ENCODE data around the gene OFD1. TPM values are rescaled to one million over a fixed set of nuclear protein-coding genes. Genes with fewer than 3 reads are reported as not detected.

The OFD1 gene
- total RNA-seq, 6 experiments from 2014 or later, result 6.5 to 12.4 (median 10.5) TPM

GRCh38 chrX:13793897-13794296, 59.3 kb downstream of the OFD1 start:
- Histone ChIP-seq H3K9me3 (no peaks in the 10 kb centered on the region), H3K27ac (no peak overlapping the region), H3K4me3 (no peak overlapping the region), H3K4me1 (no peaks in the 10 kb centered on the region), H3K36me3 (no peaks in the 10 kb centered on the region), H3K27me3 (peaks cover 0 to 6% of the 10 kb centered on the region in 2 donors)
- ATAC-seq, result no peak
- DNase-seq, result no peak
- intact Hi-C loops (cut with DNase I), result no loop called here
- no peak for TF ChIP-seq POLR2A (IDR thresholded peaks at IDR 0.05)
- TF ChIP-seq CTCF (IDR thresholded peaks at IDR 0.05), result no peak
- 58% methylated on average over 2 of the region's 2 CpGs for WGBS (ENCODE audit: insufficient coverage, low coverage, low lambda C conversion rate, missing lambda C conversion rate)

- intact Hi-C loops (cut with DNase I), result no loop called here
- DNase-seq (no peak), ATAC-seq (no peak)
- Histone ChIP-seq H3K36me3 (no peaks in the 10 kb centered on the region), H3K9me3 (no peaks in the 10 kb centered on the region), H3K27ac (no peak overlapping the region), H3K27me3 (peaks cover 0 to 6% of the 10 kb centered on the region in 2 donors), H3K4me3 (no peak overlapping the region), H3K4me1 (no peaks in the 10 kb centered on the region)
- no peak for TF ChIP-seq CTCF (IDR thresholded peaks at IDR 0.05)
- no peak for TF ChIP-seq POLR2A (IDR thresholded peaks at IDR 0.05)
- WGBS (ENCODE audit: insufficient coverage, low coverage, low lambda C conversion rate, missing lambda C conversion rate), result 71% methylated on average over 10 of the region's 10 CpGs
Measured at GRCh38 chrX:13794417-13794816, 59.9 kb downstream of the OFD1 start.

DNA sequence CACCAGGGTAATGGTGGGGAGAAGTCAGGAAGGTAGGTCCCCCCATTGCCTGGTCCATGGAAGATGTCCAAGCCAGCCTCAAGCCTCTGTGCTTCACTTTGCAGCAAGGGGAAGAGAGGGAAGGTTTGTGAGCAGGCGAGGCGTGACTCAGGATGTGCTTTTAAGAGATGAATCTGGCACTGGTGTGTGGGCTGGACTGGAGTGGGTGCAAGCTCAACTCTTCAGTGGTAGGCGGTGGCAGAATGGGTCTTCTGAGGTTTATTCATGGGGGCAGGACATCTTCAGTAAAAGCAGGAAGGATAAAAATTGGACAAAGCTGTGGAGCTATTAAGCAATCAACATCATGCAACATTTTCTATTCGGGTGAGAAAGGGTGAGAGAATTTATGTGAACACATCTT, 63.0 kb downstream of the OFD1 start:
- intact Hi-C loops (cut with DNase I), result no loop called here

DNA sequence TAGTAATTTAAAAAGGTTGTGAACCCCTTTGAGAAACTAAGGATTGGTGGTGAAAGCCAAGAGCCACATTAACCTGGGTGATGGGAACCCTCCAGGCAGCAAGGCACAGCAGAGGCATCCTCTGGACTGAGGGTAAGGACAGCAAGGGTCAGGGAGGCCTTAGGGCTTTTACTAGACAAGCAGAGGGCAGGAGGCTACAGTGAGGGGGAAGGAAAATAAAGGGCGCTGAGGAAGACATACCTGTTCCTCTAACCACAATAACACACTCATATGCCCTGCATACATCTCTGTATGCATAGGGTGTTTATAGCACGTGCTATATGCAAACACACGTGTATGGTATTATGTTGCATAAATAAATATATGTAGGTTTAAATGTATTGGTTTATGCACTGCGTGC, 63.6 kb downstream of the OFD1 start:
- no peak for ATAC-seq
- WGBS (ENCODE audit: insufficient coverage, low coverage, low lambda C conversion rate, missing lambda C conversion rate), result 66% methylated on average over 4 of the region's 4 CpGs

More for the DNA sequence above, 63.0 kb downstream of the OFD1 start:
- 71% methylated on average over 4 of the region's 4 CpGs for WGBS (ENCODE audit: insufficient coverage, low coverage, low lambda C conversion rate, missing lambda C conversion rate)
- no peaks in the 10 kb centered on the region for H3K36me3 ChIP-seq
- TF ChIP-seq POLR2A (IDR thresholded peaks at IDR 0.05) (no peak), CTCF (IDR thresholded peaks at IDR 0.05) (no peak)
- H3K4me1 ChIP-seq, result no peaks in the 10 kb centered on the region
- H3K4me3 ChIP-seq, result no peak overlapping the region
- H3K9me3 ChIP-seq, result no peaks in the 10 kb centered on the region
- no peak for DNase-seq
- H3K27me3 ChIP-seq, result peaks cover 0 to 9% of the 10 kb centered on the region in 2 donors
- no peak overlapping the region for H3K27ac ChIP-seq
- ATAC-seq, result no peak

More for the DNA sequence above, 63.6 kb downstream of the OFD1 start:
- Histone ChIP-seq H3K4me1 (no peaks in the 10 kb centered on the region), H3K36me3 (no peaks in the 10 kb centered on the region), H3K27ac (no peak overlapping the region), H3K27me3 (peaks cover 0 to 9% of the 10 kb centered on the region in 2 donors), H3K4me3 (no peak overlapping the region), H3K9me3 (no peaks in the 10 kb centered on the region)
- DNase-seq, result no peak
- intact Hi-C loops (cut with DNase I), result no loop called here
- TF ChIP-seq POLR2A (IDR thresholded peaks at IDR 0.05) (no peak), CTCF (IDR thresholded peaks at IDR 0.05) (no peak)

Data from right lobe of liver (tissue), 6 donors.